Neural cell (in vitro differentiated cells): ENCODE data around the gene STK32B. TPM values are rescaled to one million over a fixed set of nuclear protein-coding genes. Genes with fewer than 3 reads are reported as not detected.

Source experiments
- H2AFZ ChIP-seq: fragments of 200-600, 300-800 bp; sonication (generic), shearing (Covaris generic); 2 replicates; pipeline ENCODE4 v1.6.0; 2014; ENCODE audit warnings: low read depth, mild to moderate bottlenecking, antibody characterized with exemption, low read length, moderate library complexity
- H3F3A ChIP-seq: fragments of 200-600 bp; shearing (Covaris generic); 2 replicates; pipeline ENCODE4 v1.6.1; 2016; ENCODE audit warnings: mild to moderate bottlenecking, moderate library complexity, mixed read lengths, antibody characterized with exemption, low read length; ENCODE audit not compliant: insufficient read depth, poor library complexity, severe bottlenecking
- H3K27ac ChIP-seq: fragments of 200-600, 300-800 bp; sonication (generic), shearing (Covaris generic); 2 replicates; pipeline ENCODE4 v1.5.1; 2014; ENCODE audit warnings: mild to moderate bottlenecking, low read length, moderate library complexity
- H3K27me3 ChIP-seq: fragments of 300-800, 200-600 bp; sonication (generic), shearing (Covaris generic); 2 replicates; pipeline ENCODE4 v1.6.0; 2014; ENCODE audit warnings: mild to moderate bottlenecking, low read depth, low read length, moderate library complexity; ENCODE audit not compliant: insufficient read depth
- H3K36me3 ChIP-seq: fragments of 300-800, 200-600 bp; sonication (generic), shearing (Covaris generic); 2 replicates; pipeline ENCODE4 v1.5.1; 2014; ENCODE audit warnings: mild to moderate bottlenecking, antibody characterized with exemption, low read length, moderate library complexity; ENCODE audit not compliant: insufficient read depth
- H3K4me2 ChIP-seq: fragments of 300-800, 200-600 bp; sonication (generic), shearing (Covaris generic); 2 replicates; pipeline ENCODE4 v1.6.0; 2014; ENCODE audit warnings: mild to moderate bottlenecking, low read length
- H3K4me3 ChIP-seq: fragments of 300-800, 200-600 bp; sonication (generic), shearing (Covaris generic); 2 replicates; pipeline ENCODE4 v1.5.1; 2014; ENCODE audit warnings: mild to moderate bottlenecking, low read length, moderate library complexity
- H3K79me2 ChIP-seq: fragments of 200-600 bp; shearing (Covaris generic); replicated peaks from 2 replicates; pipeline ENCODE4 v1.6.0; 2014; ENCODE audit warnings: mild to moderate bottlenecking, low read length, moderate library complexity; ENCODE audit not compliant: insufficient read depth
- H3K9ac ChIP-seq: fragments of 300-800, 200-600 bp; sonication (generic), shearing (Covaris generic); 2 replicates; pipeline ENCODE4 v1.6.1; 2016; ENCODE audit warnings: mild to moderate bottlenecking, low read length, mixed read lengths
- H3K9me2 ChIP-seq: fragments of 200-600 bp; shearing (Covaris generic); 2 replicates; pipeline ENCODE4 v1.6.1; 2016; ENCODE audit warnings: mild to moderate bottlenecking, low read length, mixed read lengths; ENCODE audit not compliant: insufficient read depth
- H3K9me3 ChIP-seq: fragments of 200-600, 300-800 bp; sonication (generic), shearing (Covaris generic); 2 replicates; pipeline ENCODE4 v1.6.1; 2016; ENCODE audit warnings: mild to moderate bottlenecking, mixed run types, low read length, moderate library complexity, mixed read lengths
- H4K20me1 ChIP-seq: fragments of 200-600 bp; shearing (Covaris generic); 2 replicates; pipeline ENCODE4 v1.6.1; 2016; ENCODE audit warnings: mild to moderate bottlenecking, mixed run types; ENCODE audit not compliant: insufficient read depth
- EP300 ChIP-seq: fragments of 450-650 bp; conservative IDR thresholded peaks from 2 replicates; pipeline ENCODE4 v1.6.1; 2014; ENCODE audit warnings: antibody characterized with exemption, mild to moderate bottlenecking, moderate library complexity; ENCODE audit not compliant: poor library complexity, severe bottlenecking
- EZH2 ChIP-seq: fragments of 200-600, 300-800 bp; shearing (Covaris generic), sonication (generic); IDR thresholded peaks from 2 replicates; pipeline ENCODE4 v1.6.1; 2014; ENCODE audit warnings: antibody characterized with exemption, low read length, borderline replicate concordance, mild to moderate bottlenecking; ENCODE audit not compliant: insufficient read depth, poor library complexity, severe bottlenecking
- MXI1 ChIP-seq: fragments of 450-650 bp; conservative IDR thresholded peaks from 2 replicates; pipeline ENCODE4 v1.6.1; 2014; ENCODE audit warnings: antibody characterized with exemption, mild to moderate bottlenecking; ENCODE audit not compliant: poor library complexity, severe bottlenecking
- POLR2AphosphoS5 ChIP-seq: IDR thresholded peaks from 2 replicates; pipeline ENCODE4 v1.6.1; 2012
- RAD21 ChIP-seq: fragments of 450-650 bp; conservative IDR thresholded peaks from 2 replicates; pipeline ENCODE4 v1.6.1; 2014; ENCODE audit warnings: antibody characterized with exemption, mild to moderate bottlenecking, moderate library complexity
- SMC3 ChIP-seq: fragments of 450-650 bp; conservative IDR thresholded peaks from 2 replicates; pipeline ENCODE4 v1.6.1; 2014; ENCODE audit warnings: antibody characterized with exemption, mild to moderate bottlenecking, moderate library complexity; ENCODE audit not compliant: poor library complexity
- TAF1 ChIP-seq: IDR thresholded peaks from 2 replicates; pipeline ENCODE4 v1.6.1; 2012; ENCODE audit warnings: low read depth
- polyA plus RNA-seq: library from polyadenylated mRNA; depleted of rRNA; stranded (reverse); fragments of >200 nt; gene quantifications from 2 replicates; pipeline ENCODE4 v1.2.3, GENCODE V29; 2014
- TF ChIP-seq, protein P1 (sequence below): IDR thresholded peaks from 2 replicates; pipeline ENCODE4 v1.6.1; 2012; ENCODE audit warnings: borderline replicate concordance
- TF ChIP-seq, protein P2 (sequence below): fragments of 450-650 bp; IDR thresholded peaks from 2 replicates; pipeline ENCODE4 v1.5.1; 2014; ENCODE audit warnings: antibody characterized with exemption, mild to moderate bottlenecking, moderate library complexity; ENCODE audit not compliant: poor library complexity, severe bottlenecking

Gene STK32B
- polyA plus RNA-seq, 1 donor from 2014 or later: 42.8 TPM

DNA sequence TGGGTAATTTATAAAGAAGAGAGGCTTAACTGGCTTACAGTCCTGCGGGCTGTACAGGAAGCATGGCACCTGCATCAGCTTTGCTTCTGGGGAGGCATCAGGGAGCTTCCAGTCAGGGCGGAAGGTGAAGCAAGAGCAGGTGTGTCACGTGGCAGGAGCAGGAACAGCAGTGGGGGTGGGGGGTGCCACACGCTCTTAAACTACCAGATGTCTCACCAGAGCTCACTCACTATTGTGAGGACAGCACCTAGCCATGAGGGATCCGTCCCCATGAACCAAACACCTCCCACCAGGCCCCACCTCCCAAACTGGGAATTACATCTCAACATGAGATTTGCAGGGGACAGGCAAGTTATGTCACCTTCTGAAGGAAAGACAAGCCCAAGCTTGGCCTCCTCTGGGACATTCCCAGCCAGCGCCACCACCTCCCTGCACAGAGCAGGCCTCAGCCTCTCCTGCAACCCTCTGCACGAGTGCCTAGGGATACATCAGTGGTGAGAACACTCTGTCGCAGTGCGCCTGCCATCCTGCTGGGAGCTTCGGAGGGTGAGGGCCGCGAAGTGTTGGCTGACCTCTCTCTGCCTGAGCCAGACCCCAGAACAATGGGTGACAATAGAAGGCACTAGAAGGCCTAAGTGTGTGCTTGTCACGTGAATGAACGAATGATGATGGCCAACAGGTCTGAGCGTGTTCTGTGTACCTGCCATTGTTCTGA, 412.8 kb downstream of the STK32B start:
- no peaks in the 10 kb centered on the region for H3K36me3 ChIP-seq

DNA sequence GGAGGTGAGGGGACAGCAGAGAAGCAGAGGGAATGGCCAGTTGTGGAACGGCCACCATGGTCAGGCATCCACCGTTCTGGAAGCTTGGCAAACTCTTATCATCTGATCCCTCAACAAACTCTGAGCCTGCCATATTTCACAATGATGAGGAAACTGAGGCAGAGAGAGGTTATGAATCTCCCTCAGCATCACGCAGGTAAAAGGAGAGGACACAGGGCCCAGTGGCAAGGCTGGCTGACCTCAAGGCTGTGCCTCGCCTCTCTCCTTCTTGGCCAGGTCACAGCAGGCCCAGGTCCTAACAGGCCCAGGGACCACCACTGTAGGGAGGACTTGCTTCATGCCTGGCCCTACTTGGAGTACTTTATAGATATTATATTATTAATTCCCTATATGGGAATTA, 414.2 kb downstream of the STK32B start:
- TF ChIP-seq EZH2 (no peak), SMC3 (no peak), POLR2AphosphoS5 (no peak), MXI1 (no peak), TAF1 (no peak), RAD21 (no peak), EP300 (no peak)
- TF ChIP-seq, protein P1, sequence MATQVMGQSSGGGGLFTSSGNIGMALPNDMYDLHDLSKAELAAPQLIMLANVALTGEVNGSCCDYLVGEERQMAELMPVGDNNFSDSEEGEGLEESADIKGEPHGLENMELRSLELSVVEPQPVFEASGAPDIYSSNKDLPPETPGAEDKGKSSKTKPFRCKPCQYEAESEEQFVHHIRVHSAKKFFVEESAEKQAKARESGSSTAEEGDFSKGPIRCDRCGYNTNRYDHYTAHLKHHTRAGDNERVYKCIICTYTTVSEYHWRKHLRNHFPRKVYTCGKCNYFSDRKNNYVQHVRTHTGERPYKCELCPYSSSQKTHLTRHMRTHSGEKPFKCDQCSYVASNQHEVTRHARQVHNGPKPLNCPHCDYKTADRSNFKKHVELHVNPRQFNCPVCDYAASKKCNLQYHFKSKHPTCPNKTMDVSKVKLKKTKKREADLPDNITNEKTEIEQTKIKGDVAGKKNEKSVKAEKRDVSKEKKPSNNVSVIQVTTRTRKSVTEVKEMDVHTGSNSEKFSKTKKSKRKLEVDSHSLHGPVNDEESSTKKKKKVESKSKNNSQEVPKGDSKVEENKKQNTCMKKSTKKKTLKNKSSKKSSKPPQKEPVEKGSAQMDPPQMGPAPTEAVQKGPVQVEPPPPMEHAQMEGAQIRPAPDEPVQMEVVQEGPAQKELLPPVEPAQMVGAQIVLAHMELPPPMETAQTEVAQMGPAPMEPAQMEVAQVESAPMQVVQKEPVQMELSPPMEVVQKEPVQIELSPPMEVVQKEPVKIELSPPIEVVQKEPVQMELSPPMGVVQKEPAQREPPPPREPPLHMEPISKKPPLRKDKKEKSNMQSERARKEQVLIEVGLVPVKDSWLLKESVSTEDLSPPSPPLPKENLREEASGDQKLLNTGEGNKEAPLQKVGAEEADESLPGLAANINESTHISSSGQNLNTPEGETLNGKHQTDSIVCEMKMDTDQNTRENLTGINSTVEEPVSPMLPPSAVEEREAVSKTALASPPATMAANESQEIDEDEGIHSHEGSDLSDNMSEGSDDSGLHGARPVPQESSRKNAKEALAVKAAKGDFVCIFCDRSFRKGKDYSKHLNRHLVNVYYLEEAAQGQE: no peak
- TF ChIP-seq, protein P2, sequence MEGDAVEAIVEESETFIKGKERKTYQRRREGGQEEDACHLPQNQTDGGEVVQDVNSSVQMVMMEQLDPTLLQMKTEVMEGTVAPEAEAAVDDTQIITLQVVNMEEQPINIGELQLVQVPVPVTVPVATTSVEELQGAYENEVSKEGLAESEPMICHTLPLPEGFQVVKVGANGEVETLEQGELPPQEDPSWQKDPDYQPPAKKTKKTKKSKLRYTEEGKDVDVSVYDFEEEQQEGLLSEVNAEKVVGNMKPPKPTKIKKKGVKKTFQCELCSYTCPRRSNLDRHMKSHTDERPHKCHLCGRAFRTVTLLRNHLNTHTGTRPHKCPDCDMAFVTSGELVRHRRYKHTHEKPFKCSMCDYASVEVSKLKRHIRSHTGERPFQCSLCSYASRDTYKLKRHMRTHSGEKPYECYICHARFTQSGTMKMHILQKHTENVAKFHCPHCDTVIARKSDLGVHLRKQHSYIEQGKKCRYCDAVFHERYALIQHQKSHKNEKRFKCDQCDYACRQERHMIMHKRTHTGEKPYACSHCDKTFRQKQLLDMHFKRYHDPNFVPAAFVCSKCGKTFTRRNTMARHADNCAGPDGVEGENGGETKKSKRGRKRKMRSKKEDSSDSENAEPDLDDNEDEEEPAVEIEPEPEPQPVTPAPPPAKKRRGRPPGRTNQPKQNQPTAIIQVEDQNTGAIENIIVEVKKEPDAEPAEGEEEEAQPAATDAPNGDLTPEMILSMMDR: no peak
- no peaks in the 10 kb centered on the region for H3K9me2 ChIP-seq
- no peaks in the 10 kb centered on the region for H3F3A ChIP-seq
- no peak overlapping the region for H3K27ac ChIP-seq
- H3K36me3 ChIP-seq: no peaks in the 10 kb centered on the region
- no peak overlapping the region for H2AFZ ChIP-seq
- no peak overlapping the region for H3K4me2 ChIP-seq
- no peaks in the 10 kb centered on the region for H3K27me3 ChIP-seq
- H3K9me3 ChIP-seq: no peaks in the 10 kb centered on the region
- no peaks in the 10 kb centered on the region for H4K20me1 ChIP-seq
- no peak overlapping the region for H3K9ac ChIP-seq
- no peaks in the 10 kb centered on the region for H3K79me2 ChIP-seq
- no peak overlapping the region for H3K4me3 ChIP-seq

More for the DNA sequence above, 412.8 kb downstream of the STK32B start:
- Histone ChIP-seq H3K9me3 (no peaks in the 10 kb centered on the region), H3K9ac (no peak overlapping the region), H3K9me2 (no peaks in the 10 kb centered on the region), H2AFZ (no peak overlapping the region), H3K4me3 (no peak overlapping the region), H3K4me2 (no peak overlapping the region), H3K27ac (no peak overlapping the region), H3F3A (no peaks in the 10 kb centered on the region), H3K27me3 (no peaks in the 10 kb centered on the region), H3K79me2 (no peaks in the 10 kb centered on the region), H4K20me1 (no peaks in the 10 kb centered on the region)
- TF ChIP-seq SMC3 (no peak), POLR2AphosphoS5 (no peak), EP300 (no peak), RAD21 (no peak), TAF1 (no peak), EZH2 (no peak), MXI1 (no peak)
- TF ChIP-seq, protein P1: no peak
- TF ChIP-seq, protein P2: no peak
